ENCODE data around the gene LAMA3. TPM values are rescaled to one million over a fixed set of nuclear protein-coding genes. Genes with fewer than 3 reads are reported as not detected.

LAMA3 gene
- polyA plus RNA-seq, 1 donor from 2014 or later, result not detected

- no peak overlapping the region for H3K4me3 Mint-ChIP-seq
Measured at GRCh38 chr18:23958036-23958435, 268.8 kb downstream of the LAMA3 start.

GRCh38 chr18:23963443-23964165 is 274.4 kb downstream of the LAMA3 start:
- H3K4me3 Mint-ChIP-seq, result peak overlapping the region in 1 of 4 donors; percentile 14
- peaks cover 33 to 42% (median 40%) of the 10 kb centered on the region in 3 donors for H3K4me1 Mint-ChIP-seq
- no peaks in the 10 kb centered on the region for H3K9me3 Mint-ChIP-seq
- H3K27me3 Mint-ChIP-seq, result peaks cover 2% of the 10 kb centered on the region
- no peak overlapping the region for H3K27ac Mint-ChIP-seq
- H3K36me3 Mint-ChIP-seq, result peaks cover 7% of the 10 kb centered on the region

More at GRCh38 chr18:23958036-23958435, 268.8 kb downstream of the LAMA3 start:
- H3K27me3 Mint-ChIP-seq, result peaks cover 4% of the 10 kb centered on the region
- peaks cover 3% of the 10 kb centered on the region for H3K36me3 Mint-ChIP-seq
- H3K4me1 Mint-ChIP-seq, result no peaks in the 10 kb centered on the region
- no peaks in the 10 kb centered on the region for H3K9me3 Mint-ChIP-seq
- no peak overlapping the region for H3K27ac Mint-ChIP-seq

- Mint-ChIP-seq H3K27me3 (peaks cover 2% of the 10 kb centered on the region), H3K36me3 (peaks cover 7% of the 10 kb centered on the region), H3K9me3 (no peaks in the 10 kb centered on the region), H3K4me3 (peak overlapping the region in 1 of 4 donors; percentile 74), H3K4me1 (peaks cover 36 to 49% (median 49%) of the 10 kb centered on the region in 3 donors), H3K27ac (peak overlapping the region; percentile 8 to 79 (median 11))
Measured at GRCh38 chr18:23964282-23965238, 275.3 kb downstream of the LAMA3 start.

GRCh38 chr18:23966909-23967308 is 277.7 kb downstream of the LAMA3 start:
- Mint-ChIP-seq H3K36me3 (peaks cover 5% of the 10 kb centered on the region), H3K4me1 (peaks cover 54 to 68% (median 58%) of the 10 kb centered on the region in 3 donors), H3K27me3 (peaks cover 2% of the 10 kb centered on the region), H3K4me3 (peak overlapping the region in 3 of 4 donors; percentile 54 to 85 (median 71)), H3K9me3 (peaks cover 0 to 3% (median 2%) of the 10 kb centered on the region in 3 donors), H3K27ac (peak overlapping the region; percentile 74 to 89 (median 87))

GRCh38 chr18:23967321-23968089 is 278.3 kb downstream of the LAMA3 start:
- peaks cover 58 to 72% (median 62%) of the 10 kb centered on the region in 3 donors for H3K4me1 Mint-ChIP-seq
- peaks cover 0 to 3% (median 2%) of the 10 kb centered on the region in 3 donors for H3K9me3 Mint-ChIP-seq
- peak overlapping the region; percentile 54 to 85 (median 67) for H3K4me3 Mint-ChIP-seq
- H3K36me3 Mint-ChIP-seq, result peaks cover 5% of the 10 kb centered on the region
- H3K27me3 Mint-ChIP-seq, result peaks cover 2% of the 10 kb centered on the region
- peak overlapping the region; percentile 74 to 89 (median 87) for H3K27ac Mint-ChIP-seq

GRCh38 chr18:23968638-23969604 is 279.7 kb downstream of the LAMA3 start:
- Mint-ChIP-seq H3K4me3 (peak overlapping the region in 3 of 4 donors; percentile 3 to 54 (median 50)), H3K9me3 (peaks cover 1 to 7% (median 2%) of the 10 kb centered on the region in 3 donors), H3K27ac (peak overlapping the region in 2 of 3 donors; percentile 16 to 67), H3K36me3 (peaks cover 8% of the 10 kb centered on the region), H3K27me3 (peaks cover 2% of the 10 kb centered on the region), H3K4me1 (peaks cover 62 to 77% (median 64%) of the 10 kb centered on the region in 3 donors)

- H3K4me3 Mint-ChIP-seq, result peak overlapping the region in 1 of 4 donors; percentile 92
- peaks cover 57 to 69% (median 58%) of the 10 kb centered on the region in 3 donors for H3K4me1 Mint-ChIP-seq
- peaks cover 2% of the 10 kb centered on the region for H3K27me3 Mint-ChIP-seq
- H3K36me3 Mint-ChIP-seq, result peaks cover 6% of the 10 kb centered on the region
- H3K27ac Mint-ChIP-seq, result peak overlapping the region; percentile 62 to 98 (median 67)
- H3K9me3 Mint-ChIP-seq, result peaks cover 1 to 7% (median 4%) of the 10 kb centered on the region in 3 donors
Measured at GRCh38 chr18:23969664-23970063, 280.4 kb downstream of the LAMA3 start.

GRCh38 chr18:23970161-23971096 is 281.2 kb downstream of the LAMA3 start:
- Mint-ChIP-seq H3K4me3 (peak overlapping the region; percentile 46 to 92 (median 70)), H3K4me1 (peaks cover 49 to 62% (median 50%) of the 10 kb centered on the region in 3 donors), H3K27ac (peak overlapping the region; percentile 50 to 98 (median 67)), H3K27me3 (no peaks in the 10 kb centered on the region), H3K9me3 (peaks cover 1 to 7% (median 7%) of the 10 kb centered on the region in 3 donors), H3K36me3 (peaks cover 6% of the 10 kb centered on the region)

- peaks cover 6% of the 10 kb centered on the region for H3K36me3 Mint-ChIP-seq
- no peaks in the 10 kb centered on the region for H3K27me3 Mint-ChIP-seq
- peaks cover 48 to 58% (median 49%) of the 10 kb centered on the region in 3 donors for H3K4me1 Mint-ChIP-seq
- H3K27ac Mint-ChIP-seq, result peak overlapping the region; percentile 50 to 98 (median 67)
- H3K9me3 Mint-ChIP-seq, result peaks cover 1 to 7% (median 7%) of the 10 kb centered on the region in 3 donors
- H3K4me3 Mint-ChIP-seq, result peak overlapping the region in 2 of 4 donors; percentile 80 to 92
Measured at GRCh38 chr18:23971097-23971440, 281.8 kb downstream of the LAMA3 start.

GRCh38 chr18:23971666-23972230 is 282.5 kb downstream of the LAMA3 start:
- Mint-ChIP-seq H3K9me3 (peaks cover 1 to 7% (median 7%) of the 10 kb centered on the region in 3 donors), H3K27me3 (no peaks in the 10 kb centered on the region), H3K4me1 (peaks cover 47 to 56% (median 52%) of the 10 kb centered on the region in 3 donors), H3K36me3 (peaks cover 5% of the 10 kb centered on the region), H3K27ac (peak overlapping the region in 1 of 3 donors; percentile 87), H3K4me3 (peak overlapping the region in 1 of 4 donors; percentile 43)

- peaks cover 40 to 49% (median 49%) of the 10 kb centered on the region in 3 donors for H3K4me1 Mint-ChIP-seq
- no peaks in the 10 kb centered on the region for H3K27me3 Mint-ChIP-seq
- H3K36me3 Mint-ChIP-seq, result peaks cover 3% of the 10 kb centered on the region
- H3K27ac Mint-ChIP-seq, result peak overlapping the region; percentile 20 to 87 (median 76)
- H3K4me3 Mint-ChIP-seq, result peak overlapping the region in 3 of 4 donors; percentile 27 to 62 (median 59)
- peaks cover 5 to 12% (median 12%) of the 10 kb centered on the region in 3 donors for H3K9me3 Mint-ChIP-seq
Measured at GRCh38 chr18:23972453-23972852, 283.2 kb downstream of the LAMA3 start.

- peaks cover 22 to 38% (median 25%) of the 10 kb centered on the region in 3 donors for H3K4me1 Mint-ChIP-seq
- H3K9me3 Mint-ChIP-seq, result peaks cover 5 to 12% (median 10%) of the 10 kb centered on the region in 3 donors
- H3K27ac Mint-ChIP-seq, result no peak overlapping the region
- H3K27me3 Mint-ChIP-seq, result no peaks in the 10 kb centered on the region
- peaks cover 5% of the 10 kb centered on the region for H3K36me3 Mint-ChIP-seq
- H3K4me3 Mint-ChIP-seq, result no peak overlapping the region
Measured at GRCh38 chr18:23977103-23977502, 287.9 kb downstream of the LAMA3 start.
